IPS DF 4.7 (cell line): Measurements from ENCODE around the gene FAM114A2.
"Not testable (repeated sequence)": the region's sequence is repeated elsewhere in the genome, so short reads cannot be mapped to it uniquely, and the experiment has no call there.

Source experiments
- DNase-seq: peaks from one replicate; pipeline ENCODE4 v3.0.0-alpha.2; 2013; ENCODE audit warnings: low spot score; ENCODE audit errors: extremely low read depth

Gene FAM114A2

DNA sequence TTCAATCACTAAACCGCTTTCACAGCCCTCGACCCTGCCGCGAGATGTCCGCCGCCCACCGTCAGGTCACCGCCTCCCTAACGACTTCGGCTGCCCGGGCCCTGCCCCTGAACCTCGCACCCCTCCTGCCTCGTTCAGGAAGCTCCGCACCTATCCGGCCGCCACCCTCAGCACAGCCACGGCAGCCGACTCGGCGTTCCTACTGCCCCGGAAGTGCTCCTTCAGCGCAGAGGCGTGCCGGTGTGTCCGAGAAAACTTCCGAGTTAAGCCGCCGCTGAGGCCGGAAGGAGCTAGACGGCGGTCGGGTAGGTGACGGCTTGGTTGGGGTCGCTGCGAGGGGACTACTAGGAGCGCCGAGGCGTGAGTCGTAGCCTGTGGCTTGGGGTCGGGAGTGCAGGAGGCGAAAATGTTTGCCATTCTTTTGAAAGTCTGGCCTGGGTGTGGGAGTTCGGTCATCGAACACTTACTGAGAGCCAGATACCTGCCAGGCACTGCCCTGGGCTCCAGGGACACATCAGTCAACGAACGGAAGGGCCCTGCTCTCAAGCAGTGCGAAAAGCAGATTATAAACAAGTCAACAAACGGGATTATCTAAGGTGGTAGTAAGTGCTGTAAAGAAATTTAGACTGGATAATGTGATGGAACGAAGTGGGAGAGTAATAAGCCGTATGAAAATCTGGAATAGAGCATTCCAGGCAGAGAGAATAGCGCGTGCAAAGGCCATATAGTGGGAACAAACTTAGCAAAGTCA lies at the start of gene FAM114A2, which contains the start of gene MFAP3:
Gene FAM114A2, minus strand, starts transcription at position 204 of the 751 bp plus-strand sequence. CDS start 3,957 bp downstream, outside the sequence.
Gene MFAP3, plus strand, starts transcription at position 261 of the 751 bp plus-strand sequence. CDS start 10,756 bp downstream, outside the sequence.
- DNase-seq: peak; percentile 53

DNA sequence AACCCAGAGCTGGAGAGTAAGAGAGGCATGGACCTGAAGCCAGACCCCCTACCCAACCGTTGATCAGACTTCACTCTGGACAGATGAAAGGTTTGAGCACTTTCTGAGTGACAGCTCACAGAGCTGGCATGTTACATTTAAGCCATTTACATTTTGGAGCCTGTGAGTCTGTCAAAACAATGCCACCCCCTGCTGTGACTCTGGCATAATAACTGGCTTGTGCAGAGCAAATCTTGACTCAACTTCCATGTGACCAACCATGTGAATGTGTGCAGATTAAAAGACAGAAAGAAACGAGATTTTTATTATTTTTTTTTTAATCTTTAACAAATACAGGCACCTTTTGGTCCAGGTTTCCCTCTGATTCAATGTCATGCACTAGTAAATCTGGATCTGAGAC lies 48.5 kb upstream of the FAM114A2 start:
- DNase-seq: no peak

DNA sequence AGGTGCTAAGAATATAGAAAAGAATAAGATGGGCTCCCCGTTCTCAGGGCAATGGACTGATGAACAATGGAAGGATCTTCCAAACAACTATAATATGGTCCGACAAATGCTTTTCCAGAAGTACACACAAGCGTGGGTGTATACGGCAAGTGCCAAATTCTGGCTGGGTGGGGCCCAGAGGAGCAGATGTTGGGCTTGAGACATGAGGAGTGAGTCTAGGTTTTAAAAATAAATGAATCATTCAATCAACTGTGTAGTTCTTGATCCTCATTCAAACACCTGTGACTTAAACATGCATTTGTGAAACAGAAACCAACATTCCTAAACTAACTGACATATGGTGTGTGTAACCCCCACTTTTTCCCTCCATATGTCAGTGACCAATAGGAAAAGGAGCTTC lies 47.9 kb upstream of the FAM114A2 start:
- no peak for DNase-seq

DNA sequence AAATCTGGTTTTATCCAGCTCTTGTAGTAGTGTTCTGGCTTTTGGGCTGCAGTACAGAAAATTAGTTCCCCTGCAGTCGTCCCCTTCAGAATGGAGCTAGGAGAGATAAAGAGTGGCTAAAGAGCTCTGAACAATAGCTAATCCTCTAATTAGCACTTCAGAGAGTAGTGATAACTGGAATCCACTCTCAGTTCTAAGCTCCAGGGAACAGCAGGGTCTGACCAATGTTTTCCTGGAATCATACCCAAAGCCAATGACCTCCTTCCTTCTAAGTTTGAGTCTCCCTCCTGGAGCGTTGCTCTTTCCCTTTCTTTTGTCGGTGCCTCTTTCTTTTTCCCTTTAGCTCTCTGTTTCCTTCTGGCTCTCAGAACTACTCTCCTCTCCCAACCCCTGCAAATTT lies 47.4 kb upstream of the FAM114A2 start:
- no peak for DNase-seq

DNA sequence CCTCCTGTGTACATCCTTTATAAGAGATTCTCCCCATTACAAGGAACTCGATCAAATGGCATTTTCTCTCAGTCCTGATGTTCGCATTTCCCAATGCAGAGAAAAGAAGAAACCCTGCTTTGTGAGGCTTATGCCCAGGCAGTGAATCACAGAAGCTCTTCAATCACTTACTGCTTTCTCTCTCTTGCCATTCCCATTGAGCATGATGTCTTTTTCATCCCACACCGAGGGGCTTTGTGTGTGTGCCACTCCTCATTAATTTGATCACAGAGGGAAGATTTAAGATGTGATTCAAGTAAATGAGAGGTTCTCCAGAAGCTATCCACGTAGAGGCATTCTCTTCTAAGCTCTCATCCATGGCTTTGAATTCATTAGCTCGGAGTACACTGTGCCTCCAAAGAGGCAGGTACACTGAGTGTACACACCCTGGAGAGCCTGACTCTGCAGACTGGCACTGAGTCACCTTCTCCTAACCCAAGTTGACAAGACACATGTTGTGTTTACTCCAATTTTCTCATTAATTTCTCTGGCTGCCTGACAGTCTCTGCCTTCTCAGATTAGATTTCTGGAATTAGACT lies 45.4 kb upstream of the FAM114A2 start:
- DNase-seq: no peak

DNA sequence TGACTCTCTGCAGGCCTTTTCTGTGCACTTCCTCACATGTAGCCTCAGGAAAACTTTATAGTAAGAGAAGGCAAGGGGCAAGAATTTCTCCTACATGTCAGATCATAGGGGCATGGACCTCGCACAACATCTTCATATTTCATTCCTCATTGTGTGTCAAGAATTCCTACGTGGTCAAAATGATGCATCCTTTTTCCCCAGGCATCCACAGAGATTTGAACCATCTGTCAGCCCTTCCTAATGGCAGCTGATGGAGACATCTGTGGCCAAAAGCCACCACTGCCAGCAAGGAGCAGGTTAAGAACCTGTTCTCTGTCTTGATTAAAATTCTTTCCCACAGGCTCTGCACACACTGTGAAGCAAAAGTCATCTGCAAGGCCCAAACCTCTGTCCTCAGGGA lies 42.5 kb upstream of the FAM114A2 start:
- DNase-seq: no peak

DNA sequence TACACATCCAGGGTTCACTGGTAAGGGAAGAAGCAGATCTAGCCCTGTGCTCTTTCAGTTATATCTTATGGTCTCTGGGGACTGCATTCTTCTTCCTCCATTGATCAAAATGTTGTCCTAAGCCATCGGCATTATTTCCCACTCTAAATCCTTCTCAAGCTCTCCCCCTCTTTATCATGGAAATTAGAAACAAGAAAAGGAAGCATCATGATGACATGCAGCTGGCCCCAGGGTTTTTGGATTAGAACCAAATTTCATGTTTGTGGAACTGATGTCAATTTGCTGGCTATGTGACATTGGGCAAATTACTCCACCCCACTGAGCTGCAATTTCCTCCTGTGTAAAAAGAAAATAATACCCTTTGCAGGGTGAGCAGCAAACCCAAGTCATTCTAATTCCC lies 39.6 kb upstream of the FAM114A2 start:
- no peak for DNase-seq

DNA sequence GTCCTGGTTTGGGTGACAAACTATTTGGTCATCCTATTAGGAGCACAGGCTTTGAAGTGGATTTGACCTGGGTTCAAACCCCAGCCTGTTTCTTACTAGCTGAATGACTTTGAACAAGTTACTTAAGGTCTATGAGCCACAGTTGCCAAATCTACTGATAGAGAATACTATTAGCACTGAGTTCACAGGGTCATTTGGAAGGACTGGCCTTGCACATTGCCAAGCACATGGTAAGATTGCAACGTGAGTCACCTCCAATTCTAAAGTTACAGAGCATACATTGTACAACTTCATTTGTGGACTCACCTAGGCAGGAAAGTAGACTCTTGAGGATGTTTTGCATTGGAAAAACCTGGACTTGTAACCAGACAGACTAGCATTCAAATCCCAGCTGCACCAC lies 39.0 kb upstream of the FAM114A2 start:
- DNase-seq: no peak

DNA sequence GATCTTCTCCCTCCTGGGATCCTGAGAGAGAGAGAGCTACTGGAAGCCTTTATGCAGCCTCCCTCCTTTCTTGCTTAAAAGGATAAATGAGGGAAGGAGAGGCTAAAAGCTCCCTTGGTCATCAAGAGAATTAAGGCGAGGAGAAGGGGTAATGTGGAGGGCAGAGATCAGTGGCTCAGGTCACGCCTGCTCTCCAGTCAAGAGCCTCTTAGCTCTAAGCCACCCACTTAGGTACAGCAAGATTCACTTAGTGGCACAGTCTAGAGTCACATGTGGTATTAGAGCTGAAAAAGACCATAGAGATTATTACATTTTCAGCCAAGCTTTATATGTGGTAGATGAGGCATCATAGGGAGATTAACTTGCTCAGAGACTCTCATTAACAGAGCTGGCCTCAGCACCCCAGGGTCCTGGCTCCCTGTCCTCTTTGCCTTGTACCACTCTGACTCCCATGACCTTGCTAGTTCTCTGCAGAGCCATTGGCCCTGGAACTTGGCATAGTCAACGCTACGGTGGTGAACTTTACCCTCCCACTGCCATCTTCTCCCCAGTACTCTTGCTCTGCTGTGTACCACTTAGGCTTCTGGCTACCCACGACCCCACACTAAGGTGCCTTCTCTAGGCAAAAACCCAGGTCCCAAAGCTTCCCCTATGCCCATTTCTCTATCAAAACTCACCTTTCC lies 37.7 kb upstream of the FAM114A2 start:
- DNase-seq: no peak

DNA sequence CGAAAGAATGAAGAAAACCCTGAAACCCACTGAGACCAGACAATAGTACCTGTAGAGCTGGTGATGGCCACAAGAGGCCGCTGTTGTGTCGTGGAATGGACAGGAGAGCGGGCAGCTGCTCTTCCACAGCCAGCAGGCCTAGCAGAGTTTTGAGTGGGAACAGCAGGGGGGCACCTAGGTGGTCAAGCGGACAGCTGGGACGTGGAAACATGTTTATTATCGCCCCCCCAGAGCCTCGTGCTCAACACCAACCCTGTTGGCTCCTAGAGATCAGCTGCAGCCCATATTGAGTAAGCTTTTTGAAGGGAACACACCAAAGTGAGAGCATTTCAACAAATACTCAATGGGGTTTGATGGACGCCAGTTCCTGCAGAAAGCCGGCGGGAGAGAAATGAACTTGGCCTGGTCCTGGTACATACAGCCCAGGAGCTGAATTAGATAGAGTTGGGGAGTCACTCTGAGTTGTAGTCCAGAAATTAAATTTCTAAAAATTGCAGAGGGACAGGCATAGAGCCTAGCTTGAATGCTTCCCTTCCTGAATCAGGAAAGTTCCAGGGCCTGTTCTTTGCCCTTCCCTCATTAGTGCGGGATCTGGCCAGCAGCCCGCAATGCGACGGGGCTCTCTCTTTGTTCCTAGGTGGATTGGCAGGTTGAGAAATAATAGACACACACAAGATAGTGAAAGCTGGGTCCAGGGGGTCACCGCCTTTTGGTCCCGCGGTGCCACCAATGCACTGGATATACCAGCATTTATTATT lies 33.9 kb upstream of the FAM114A2 start:
- DNase-seq: no peak

DNA sequence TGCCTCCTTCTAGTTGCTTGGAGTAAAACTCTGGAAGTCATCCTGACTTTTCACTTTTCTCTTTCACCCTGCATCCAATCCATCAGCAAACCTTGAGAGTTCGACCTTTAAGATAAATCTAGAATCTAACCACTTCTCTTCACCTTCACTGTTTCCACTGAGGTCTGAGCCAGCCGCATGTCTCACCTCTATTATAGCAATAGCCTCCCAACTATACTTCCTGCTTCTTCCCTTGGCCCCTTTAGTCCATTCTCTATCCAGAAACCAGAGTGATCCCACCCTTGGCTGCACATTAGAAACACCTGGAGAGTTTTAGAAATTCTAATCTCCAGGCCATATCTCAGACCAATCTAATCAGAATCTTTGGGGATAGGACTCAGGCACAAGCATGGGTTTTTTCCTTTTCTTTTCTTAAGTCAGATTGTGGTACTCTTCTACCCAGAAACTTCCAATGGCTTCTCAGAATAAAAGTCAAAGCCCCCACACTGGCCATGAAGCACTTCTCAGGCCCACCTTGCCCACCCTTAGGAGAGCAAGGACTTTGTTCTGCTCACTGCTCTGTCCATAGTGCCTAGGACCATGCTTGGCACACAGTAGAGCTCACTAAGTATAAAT lies 33.2 kb upstream of the FAM114A2 start:
- no peak for DNase-seq

DNA sequence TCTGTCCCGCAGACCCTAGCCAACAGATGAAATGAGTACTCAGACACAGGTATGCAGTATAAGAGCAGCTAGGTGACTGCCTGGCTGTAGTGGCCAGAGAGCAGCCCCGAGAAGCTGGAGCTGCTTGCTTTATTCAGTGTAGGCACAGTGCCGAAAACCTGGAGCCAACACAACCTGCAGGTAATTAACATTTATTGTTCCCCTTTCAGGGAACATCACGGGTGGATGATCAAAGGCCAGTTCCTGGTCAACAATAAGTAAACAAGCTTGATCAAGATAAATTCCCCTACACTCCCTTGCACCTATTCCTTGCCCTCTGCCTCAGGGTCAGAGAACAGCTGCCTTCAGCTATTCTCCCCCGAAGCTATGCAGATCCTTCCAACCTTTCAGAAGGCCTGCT lies 31.1 kb upstream of the FAM114A2 start:
- not testable (repeated sequence) for DNase-seq

DNA sequence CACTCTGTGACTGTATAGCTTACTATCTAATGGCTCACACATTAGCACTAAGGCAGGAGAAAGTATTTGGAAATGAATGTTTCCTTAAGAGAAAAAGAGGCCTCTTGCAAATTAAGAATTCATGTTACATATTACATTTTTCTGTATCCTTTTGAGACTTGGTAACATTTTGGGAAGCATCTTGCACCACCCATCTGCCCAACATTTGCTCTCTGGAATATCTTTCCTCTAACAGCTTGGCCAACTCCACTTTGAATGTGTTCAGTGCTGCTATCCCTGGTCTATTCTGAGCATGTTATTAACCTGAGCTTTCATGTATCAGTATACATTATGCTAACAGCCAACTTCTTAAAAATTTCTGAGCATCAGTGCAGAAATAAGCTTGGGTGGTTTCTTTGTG lies 27.3 kb upstream of the FAM114A2 start:
- no peak for DNase-seq

DNA sequence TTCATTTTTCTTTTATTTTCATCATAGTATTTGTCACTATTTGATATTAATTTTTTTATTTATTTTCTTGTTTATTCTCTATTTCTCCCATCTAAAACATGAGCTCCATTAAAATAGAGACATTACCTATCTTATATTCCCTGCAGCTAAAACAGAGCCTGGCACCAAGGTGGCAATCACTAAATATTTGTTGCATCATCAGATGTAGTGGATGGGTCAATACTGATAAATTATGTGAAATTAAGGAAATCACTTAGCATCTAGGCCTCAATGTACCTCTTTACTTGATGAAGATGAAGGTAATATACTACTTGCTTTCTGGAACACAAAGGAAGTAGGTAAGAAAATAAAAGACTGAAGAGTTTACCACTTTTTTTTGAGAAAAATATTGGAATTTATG lies 24.7 kb upstream of the FAM114A2 start:
- no peak for DNase-seq

DNA sequence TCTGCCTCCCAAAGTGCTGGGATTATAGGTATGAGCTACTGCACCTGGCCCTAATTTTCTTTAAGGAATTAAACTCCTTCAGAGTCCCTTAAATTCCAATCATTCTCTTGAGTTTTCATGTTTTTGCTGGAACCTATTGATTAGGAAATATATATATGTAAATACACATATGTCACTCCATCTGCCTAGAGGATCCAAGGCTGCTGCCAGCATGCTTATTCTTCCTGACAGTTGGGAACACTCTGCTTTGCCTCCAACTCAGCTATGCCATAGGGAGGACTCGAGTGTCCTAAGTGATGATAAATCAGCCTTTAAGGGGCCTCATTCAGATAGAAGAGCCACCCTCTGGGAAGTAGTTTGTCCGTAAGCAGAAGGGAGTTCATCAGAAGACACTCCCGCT lies 21.9 kb upstream of the FAM114A2 start:
- no peak for DNase-seq

DNA sequence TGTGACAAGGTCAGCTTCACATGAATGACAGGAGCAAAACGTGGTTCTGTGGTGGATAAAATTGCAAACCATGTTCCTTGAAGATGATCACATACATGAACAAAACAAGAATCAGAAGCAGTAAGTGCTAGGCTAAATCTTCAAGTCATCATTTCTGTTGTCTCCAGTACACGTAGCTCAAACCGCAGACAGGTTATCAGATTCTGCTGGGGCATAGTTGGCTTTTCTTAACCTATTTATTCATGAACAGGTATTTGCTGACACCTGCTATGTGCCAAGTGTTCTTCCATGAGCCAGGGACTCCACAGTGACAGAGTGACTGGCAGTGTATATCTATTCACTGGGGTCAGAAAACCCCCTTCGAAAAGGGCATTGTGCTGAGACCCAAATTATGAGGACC lies 20.9 kb upstream of the FAM114A2 start:
- DNase-seq: no peak

DNA sequence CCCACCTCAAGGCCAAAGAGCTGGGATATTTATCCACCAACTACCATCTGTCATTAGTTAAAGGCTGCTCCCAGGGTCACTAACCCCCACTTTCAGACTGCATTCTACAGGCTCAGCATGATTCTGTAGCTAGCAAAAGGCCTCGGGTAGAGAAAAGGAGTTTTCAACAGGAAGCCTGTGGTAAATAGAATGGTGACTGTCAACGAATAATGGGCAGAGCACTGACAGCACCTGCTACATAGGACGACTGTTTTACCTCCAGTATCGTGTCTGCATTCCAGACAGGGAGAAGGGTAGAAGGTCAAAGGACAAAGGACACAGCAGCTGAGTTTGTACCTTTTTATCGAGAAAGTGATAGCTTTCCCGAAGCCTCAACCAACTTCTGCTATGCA lies 20.3 kb upstream of the FAM114A2 start:
- DNase-seq: no peak

DNA sequence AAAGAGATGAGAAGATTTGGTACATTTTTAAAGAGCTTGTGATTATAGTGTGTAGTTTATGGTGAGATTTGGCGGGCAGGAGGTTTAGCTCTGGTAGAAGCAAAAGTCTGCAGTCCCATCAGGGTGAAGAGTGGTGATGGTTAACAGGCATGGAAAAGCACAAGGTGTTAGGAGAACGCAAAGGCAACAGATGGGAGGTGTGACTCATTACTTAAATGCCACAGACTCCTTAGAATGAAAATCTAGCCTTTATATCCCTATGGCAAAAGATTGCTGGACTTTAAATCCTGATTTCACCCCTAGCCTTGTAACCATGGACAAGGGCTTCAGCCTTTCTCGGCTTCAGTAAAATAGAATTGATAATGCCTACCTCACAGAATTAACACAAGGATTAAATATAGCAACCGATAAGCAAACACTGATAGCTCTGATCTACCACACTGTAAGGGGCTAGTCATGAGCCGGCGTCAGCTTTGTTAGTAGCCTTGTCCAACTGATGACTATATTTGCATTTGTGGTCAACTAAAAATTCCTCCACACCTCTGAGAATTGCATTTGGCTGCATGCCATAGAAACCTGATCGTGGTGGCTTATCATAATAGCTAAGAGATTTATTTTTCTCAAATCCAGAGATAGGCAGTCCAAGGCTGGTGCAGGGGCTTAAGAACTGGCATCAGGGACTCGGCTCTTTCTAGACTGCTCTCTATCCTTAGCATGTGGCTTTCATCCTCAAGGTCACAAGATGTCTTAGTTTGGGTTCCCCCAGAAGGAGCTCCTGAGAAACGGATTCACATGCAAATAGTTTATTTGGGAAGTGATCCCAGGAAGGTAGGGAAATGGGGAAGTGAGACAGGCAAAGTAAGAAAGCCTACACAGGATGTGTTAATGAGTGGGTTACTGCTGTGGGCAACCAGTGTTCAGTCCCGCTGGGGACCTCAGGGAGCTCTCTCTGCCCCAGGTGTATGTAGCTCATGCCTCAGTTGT lies 19.6 kb upstream of the FAM114A2 start:
- DNase-seq: no peak

DNA sequence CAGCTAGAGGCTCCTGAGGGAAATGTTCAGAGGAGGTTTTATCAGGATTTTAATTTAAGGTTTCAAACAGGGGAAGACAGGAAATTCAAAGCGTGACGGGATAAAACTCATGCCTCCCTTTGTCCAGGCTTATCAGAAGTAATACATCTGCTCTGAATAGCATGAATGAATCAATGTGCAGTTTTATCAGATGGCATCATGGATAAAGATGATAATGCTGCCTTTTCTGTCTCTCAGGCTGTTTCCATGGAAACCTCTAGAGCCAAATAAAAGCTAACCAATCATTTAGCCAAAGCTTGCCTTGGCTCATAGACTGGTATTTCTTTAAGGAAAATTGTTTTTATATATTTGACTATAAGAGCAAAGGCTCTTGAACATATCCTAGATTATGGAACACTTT lies 16.5 kb upstream of the FAM114A2 start:
- no peak for DNase-seq

DNA sequence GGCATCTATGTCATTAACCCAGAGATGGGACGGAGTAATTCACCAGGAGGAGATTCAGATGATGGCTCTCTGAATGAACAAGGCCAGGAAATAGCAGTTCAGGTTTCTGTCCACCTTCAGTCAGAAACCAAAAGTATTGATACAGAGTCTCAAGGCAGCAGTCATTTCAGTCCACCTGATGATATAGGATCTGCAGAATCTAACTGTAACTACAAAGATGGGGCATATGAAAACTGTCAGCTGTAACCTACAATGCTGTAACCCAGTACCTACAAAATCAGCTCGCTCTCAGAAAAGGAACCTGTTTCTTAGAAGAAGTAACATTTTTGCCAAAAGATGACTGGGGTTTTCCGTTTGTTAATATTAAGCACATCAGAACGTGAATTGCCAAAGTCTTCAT lies 14.8 kb upstream of the FAM114A2 start:
- no peak for DNase-seq
